Heart left ventricle (tissue), 16 donors: ENCODE results near the gene MALRD1. TPM values are rescaled to one million over a fixed set of nuclear protein-coding genes. Genes with fewer than 3 reads are reported as not detected.

Source experiments
- ATAC-seq, 4 donors: fragments of 200-7000 bp; cut with Tn5 transposase; one replicate each; pipeline ENCODE4 v1.9.1; 2020 to 2022; ENCODE audit warnings: moderate library complexity in 4 of 4, mild to moderate bottlenecking in 3 of 4, moderate number of reproducible peaks in 1 of 4
- DNase-seq, 5 donors: peaks; one replicate each; pipeline ENCODE4 v3.0.0-alpha.2; 2020
- H3K27ac ChIP-seq, 12 donors: fragments of 200-600 bp; sonication (generic) in 4 of 12; one replicate each; pipeline versions ENCODE4 v1.5.0 to v1.8.0; 2016 to 2022; ENCODE audit warnings: mild to moderate bottlenecking in 2 of 12
- H3K27me3 ChIP-seq, 9 donors: fragments of 200-600 bp; sonication (generic) in 2 of 9; one replicate each; pipeline versions ENCODE4 v1.5.1 to v1.8.0; 2016 to 2022; ENCODE audit warnings: mild to moderate bottlenecking in 3 of 9
- H3K36me3 ChIP-seq, 9 donors: fragments of 200-600 bp; sonication (generic) in 2 of 9; one replicate each; pipeline versions ENCODE4 v1.5.0 to v1.8.0; 2018 to 2022; ENCODE audit warnings: mild to moderate bottlenecking in 2 of 9
- H3K4me1 ChIP-seq, 12 donors: fragments of 200-600 bp; sonication (generic) in 4 of 12; one replicate each; pipeline versions ENCODE4 v1.5.0 to v1.8.0; 2016 to 2022; ENCODE audit warnings: mild to moderate bottlenecking in 3 of 12
- H3K4me3 ChIP-seq, 12 donors: fragments of 200-600 bp; sonication (generic) in 4 of 12; one replicate each; pipeline versions ENCODE4 v1.5.0 to v1.8.0; 2017 to 2022; ENCODE audit warnings: mild to moderate bottlenecking in 9 of 12, moderate library complexity in 4 of 12
- H3K9me3 ChIP-seq, 12 donors: fragments of 200-600 bp; sonication (generic) in 4 of 12; one replicate each; pipeline versions ENCODE4 v1.5.0 to v1.8.0; 2016 to 2022; ENCODE audit warnings: mild to moderate bottlenecking in 1 of 12
- CTCF ChIP-seq, 12 donors: fragments of 200-600 bp; sonication (generic) in 4 of 12; IDR thresholded peaks; one replicate each; pipeline versions ENCODE4 v1.5.0 to v1.8.0; 2018 to 2022; ENCODE audit warnings: antibody characterized with exemption in 12 of 12, mild to moderate bottlenecking in 5 of 12
- POLR2A ChIP-seq, 2 donors: fragments of 450-650 bp; IDR thresholded peaks; one replicate each; pipeline ENCODE4 v1.6.1; 2017; ENCODE audit warnings: antibody characterized with exemption in 2 of 2, mild to moderate bottlenecking in 2 of 2, moderate library complexity in 2 of 2
- WGBS, 4 donors: extraction: QIAGEN DNeasy Blood & Tissue Kit in 2 of 4; methylation state at CpG; one replicate each; pipeline versions ENCODE4 v1.1.5 to v1.1.7; 2013 to 2018; 5-methylcytosine and 5-hydroxymethylcytosine counted together
- intact Hi-C, 10 donors: fragments of 100-400 bp; cut with DNase I; formaldehyde crosslinking; loops; one replicate each; pipeline versions ENCODE4 v1.11.1 to v1.14.2; 2022
- polyA plus RNA-seq, 2 donors: library from polyadenylated mRNA; stranded (reverse); fragments of 200-250 nt; gene quantifications; one replicate each; pipeline ENCODE4 v1.2.3, GENCODE V29; 2013
- total RNA-seq, 9 donors: library from RNA; depleted of rRNA in 2 of 9; stranded (reverse); fragments of >200 nt in 2 of 9; fragmentation: NEBNext Ultra II Directional in 3 of 9; extraction: Animal tissue kit (Norgen Biotek cat#: 25700) in 3 of 9; gene quantifications; one replicate each; pipeline versions ENCODE4 v1.1.0 to v1.2.4, GENCODE V29; 2016 to 2023
- donor health status: ischemic (EF 13 %, LVEDD 7.1; RV severe dilation, severe dysfunction).
- donor health status: healthy with polysubstance abuse.
- donor health status: DM: no; HTN: yes; CAD: no.
- donor health status: DM: no; HTN: no; CAD: no.
- donor health status: ischemic (EF 25% LVEDD 6.9; RV normal size, moderate dysfunction).
- donor health status: ischemic (EF 25% LVEDD 5.7; RV mildly dilated, moderate dysfunction).
- donor health status: healthy.
- donor health status: DM: yes; HTN: yes; CAD: no.
- donor health status: ischemic (EF 35%, LVEDD 5.7; RV mildly dilated, moderate dysfunction).
- donor health status: nonischemic (EF 11% LVEDD 7.7; RV severe dilation, severe dysfunction).
- donor health status: DM: yes; HTN: yes; CAD: no.
- donor health status: PGD.
- donor health status: ischemic (EF 29% LVEDD 5.4; RV normal size, mild dysfunction).
- donor health status: nonischemic (EF 23%, LVEDD 6.1; RV moderate dilation, normal function).

MALRD1 gene
- total and polyA plus RNA-seq, 11 donors = 0.12 to 1.1 (median 0.37) TPM; not detected in 1

DNA sequence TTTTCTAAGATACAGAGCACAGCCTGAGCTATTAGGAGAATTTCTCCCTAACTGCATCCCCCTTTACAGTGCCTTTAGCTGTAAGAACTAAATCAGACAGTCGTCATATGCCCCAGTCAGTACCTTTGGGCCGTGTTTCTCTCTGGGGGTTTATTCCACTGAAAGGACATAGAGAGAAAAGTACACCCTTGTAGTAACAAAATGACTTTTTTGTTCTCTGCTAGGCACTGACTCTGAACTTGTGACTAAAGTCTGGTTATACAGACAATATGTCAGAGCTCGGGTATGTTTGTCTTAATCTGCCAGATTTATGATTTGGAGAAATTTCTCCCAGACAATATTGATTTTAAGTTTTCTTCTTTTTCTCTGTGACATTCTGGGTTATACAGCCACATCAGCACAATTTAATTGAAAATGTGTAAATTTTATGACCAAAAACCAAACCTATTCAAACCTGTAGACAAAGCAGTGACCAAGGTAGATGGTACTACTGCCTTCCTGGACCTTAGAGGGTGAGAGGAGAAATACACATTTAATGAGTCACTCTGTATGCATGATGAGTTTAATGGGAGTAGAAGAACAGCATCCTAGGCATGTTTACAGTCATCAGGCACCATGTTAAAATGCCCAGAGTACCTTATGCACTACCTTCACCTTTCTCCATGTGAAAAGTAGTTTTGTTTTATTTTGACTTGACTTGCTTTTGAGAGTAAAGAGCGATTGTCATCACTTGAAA, 611.5 kb downstream of the MALRD1 start:
- intact Hi-C loops = no loop called here
- Histone ChIP-seq H3K4me3 (no peak overlapping the region), H3K27ac (peak overlapping the region in 6 of 12 donors; percentile 26 to 67 (median 51)), H3K4me1 (peaks cover 0 to 32% (median 0%) of the 10 kb centered on the region in 12 donors), H3K9me3 (peaks cover 0 to 10% (median 2%) of the 10 kb centered on the region in 12 donors), H3K36me3 (no peaks in the 10 kb centered on the region), H3K27me3 (no peaks in the 10 kb centered on the region)
- DNase-seq = no peak
- no peak for TF ChIP-seq POLR2A (IDR thresholded peaks at IDR 0.05)
- TF ChIP-seq CTCF (IDR thresholded peaks at IDR 0.05) = no peak
- WGBS, 4 donors = 60 to 79% (median 77%) methylated on average over 4 of the region's 4 CpGs
- ATAC-seq = peak; percentile 67 to 94 (median 82)

DNA sequence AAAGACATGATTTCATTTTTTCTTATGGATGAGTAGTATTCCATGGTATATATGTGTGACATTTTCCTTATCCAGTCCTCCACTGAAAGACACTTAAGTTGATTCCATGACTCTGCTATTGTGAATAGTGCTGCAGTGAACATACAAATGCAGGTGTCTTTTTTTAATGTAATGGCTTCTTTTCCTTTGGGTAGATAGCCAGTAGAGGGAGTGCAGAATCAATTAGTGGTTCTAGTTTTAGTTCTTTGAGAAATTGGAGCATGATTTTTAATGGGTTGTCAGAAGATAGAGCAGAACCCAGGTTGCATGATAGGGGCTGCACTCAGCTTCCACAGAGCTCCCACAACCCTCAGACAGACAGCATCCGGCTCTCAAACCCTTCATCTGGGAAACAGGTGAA, 614.7 kb downstream of the MALRD1 start:
- intact Hi-C loops = no loop called here
- Histone ChIP-seq H3K4me1 (peaks cover 0 to 18% (median 0%) of the 10 kb centered on the region in 12 donors), H3K27me3 (no peaks in the 10 kb centered on the region), H3K4me3 (no peak overlapping the region), H3K36me3 (no peaks in the 10 kb centered on the region), H3K27ac (no peak overlapping the region), H3K9me3 (peaks cover 0 to 18% (median 2%) of the 10 kb centered on the region in 12 donors)
- DNase-seq (no peak), ATAC-seq (no peak)
- 88 to 100% (median 92%) methylated on average over 1 of the region's 1 CpG for WGBS, 4 donors
- TF ChIP-seq POLR2A (IDR thresholded peaks at IDR 0.05) = no peak
- TF ChIP-seq CTCF (IDR thresholded peaks at IDR 0.05) = no peak

DNA sequence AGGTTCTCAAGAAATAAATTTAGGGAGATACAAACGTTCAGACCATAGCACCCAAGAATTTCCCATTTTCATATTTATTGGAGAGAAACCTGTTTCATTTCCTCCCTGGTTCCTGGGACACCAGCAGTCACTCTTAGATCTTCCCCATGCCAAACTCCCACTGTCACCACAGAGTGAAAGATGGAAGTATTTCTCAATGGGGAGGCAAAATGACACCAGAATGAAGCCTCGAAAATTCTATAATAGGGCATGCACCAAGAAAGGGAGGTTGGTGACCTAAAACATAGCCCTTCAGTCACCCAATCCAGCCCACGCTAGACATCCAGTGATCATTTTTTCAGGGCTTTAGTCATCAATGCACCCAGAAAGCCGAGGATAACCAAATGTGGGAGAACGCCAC, 619.5 kb downstream of the MALRD1 start:
- TF ChIP-seq POLR2A (IDR thresholded peaks at IDR 0.05) = no peak
- DNase-seq (no peak), ATAC-seq (no peak)
- Histone ChIP-seq H3K9me3 (peaks cover 0 to 7% (median 0%) of the 10 kb centered on the region in 12 donors), H3K4me1 (peaks cover 0 to 4% (median 0%) of the 10 kb centered on the region in 12 donors), H3K27ac (no peak overlapping the region), H3K27me3 (no peaks in the 10 kb centered on the region), H3K4me3 (no peak overlapping the region), H3K36me3 (no peaks in the 10 kb centered on the region)
- WGBS, 4 donors = 83 to 89% (median 84%) methylated on average over 5 of the region's 5 CpGs
- intact Hi-C loops = no loop called here

GRCh38 chr10:19676063-19676462, 627.5 kb downstream of the MALRD1 start:
- intact Hi-C loops = no loop called here
- DNase-seq (no peak), ATAC-seq (no peak)
- no peaks in the 10 kb centered on the region for H3K27me3 ChIP-seq
- H3K27ac ChIP-seq = no peak overlapping the region
- no peak overlapping the region for H3K4me3 ChIP-seq
- H3K36me3 ChIP-seq = no peaks in the 10 kb centered on the region
- peaks cover 0 to 19% (median 0%) of the 10 kb centered on the region in 12 donors for H3K9me3 ChIP-seq
- 78 to 87% (median 85%) methylated on average over 4 of the region's 4 CpGs for WGBS, 4 donors
- TF ChIP-seq POLR2A (IDR thresholded peaks at IDR 0.05) = no peak
- TF ChIP-seq CTCF (IDR thresholded peaks at IDR 0.05) = no peak
- H3K4me1 ChIP-seq = no peaks in the 10 kb centered on the region
